SK-N-SH (cell line): ENCODE measurements around the gene BAIAP2. TPM values are rescaled to one million over a fixed set of nuclear protein-coding genes. Genes with fewer than 3 reads are reported as not detected.
A peak's percentile ranks its signal among the peaks of the same experiment; 100 is the strongest.

Experiments used
- CTCF ChIA-PET: fragments of 300-600, 350-600 bp; formaldehyde crosslinking; extraction: SDS; loops from one replicate; lab custom pipeline; 2021; lab: Yijun Ruan, JAX
- POLR2A ChIA-PET: fragments of 350-600 bp; sonication (Branson Sonifier 250); formaldehyde crosslinking; extraction: SDS; loops from one replicate; lab custom pipeline; 2020; ENCODE audit warnings: antibody characterized with exemption, inconsistent platforms; lab: Yijun Ruan, JAX
- DNase-seq: peaks from one replicate; pipeline ENCODE4 v3.0.0; 2012
- H2AFZ ChIP-seq: fragments of 200-600 bp; sonication (generic); 2 replicates; pipeline ENCODE4 v1.8.1; 2016; ENCODE audit warnings: antibody characterized with exemption, mild to moderate bottlenecking, low read depth
- H3F3A ChIP-seq: fragments of 200-600 bp; sonication (generic); replicated peaks from 2 replicates; pipeline ENCODE3; 2016; ENCODE audit warnings: antibody characterized with exemption, mild to moderate bottlenecking; ENCODE audit not compliant: insufficient read depth
- H3K27ac ChIP-seq, 2 experiments: fragments of 200-500 bp in 1 of 2; fragments of 200-600 bp in 1 of 2; sonication (Bioruptor generic) in 1 of 2; sonication (generic), shearing (Covaris generic) in 1 of 2; 2 replicates each; pipeline versions ENCODE4 v1.5.1 to v1.6.1; 2014 to 2016; ENCODE audit warnings: low read depth in 2 of 2, inconsistent platforms in 1 of 2, low read length in 1 of 2, mild to moderate bottlenecking in 1 of 2, mixed read lengths in 1 of 2
- H3K27me3 ChIP-seq: fragments of 200-600 bp; sonication (generic), shearing (Covaris generic); 2 replicates; pipeline ENCODE4 v1.6.1; 2016; ENCODE audit warnings: mixed run types; ENCODE audit not compliant: insufficient read depth
- H3K36me3 ChIP-seq, 2 experiments: fragments of 200-500 bp in 1 of 2; fragments of 200-600 bp in 1 of 2; sonication (Bioruptor generic) in 1 of 2; sonication (generic) in 1 of 2; replicated peaks in 1 of 2; 2 replicates each; pipeline versions ENCODE3 to v1.5.1; 2014 to 2016; ENCODE audit warnings: low read length in 1 of 2, mild to moderate bottlenecking in 1 of 2; ENCODE audit not compliant: insufficient read depth in 2 of 2, control insufficient read depth in 1 of 2
- H3K4me1 ChIP-seq, 2 experiments: fragments of 200-500 bp in 1 of 2; fragments of 200-600 bp in 1 of 2; sonication (Bioruptor generic) in 1 of 2; sonication (generic), shearing (Covaris generic) in 1 of 2; 2 replicates each; pipeline versions ENCODE4 v1.5.1 to v1.6.1; 2014 to 2016; ENCODE audit warnings: low read depth in 1 of 2, low read length in 1 of 2, mixed run types in 1 of 2; ENCODE audit not compliant: insufficient read depth in 2 of 2, control insufficient read depth in 1 of 2
- H3K4me2 ChIP-seq: fragments of 200-600 bp; sonication (generic), shearing (Covaris generic); 2 replicates; pipeline ENCODE4 v1.6.1; 2017; ENCODE audit warnings: mixed run types
- H3K4me3 ChIP-seq, 2 experiments: fragments of 200-500 bp in 1 of 2; fragments of 200-600 bp in 1 of 2; sonication (Bioruptor generic) in 1 of 2; sonication (generic), shearing (Covaris generic) in 1 of 2; 2 replicates each; pipeline versions ENCODE4 v1.5.1 to v1.8.1; 2014 to 2016; ENCODE audit warnings: low read depth in 2 of 2, inconsistent platforms in 1 of 2, low read length in 1 of 2, mild to moderate bottlenecking in 1 of 2, mixed read lengths in 1 of 2, moderate library complexity in 1 of 2
- H3K79me2 ChIP-seq: fragments of 200-600 bp; sonication (generic); 2 replicates; pipeline ENCODE4 v1.8.1; 2017; ENCODE audit warnings: mild to moderate bottlenecking; ENCODE audit not compliant: insufficient read depth
- H3K9ac ChIP-seq: fragments of 200-600 bp; sonication (generic); 2 replicates; pipeline ENCODE4 v1.6.1; 2017; ENCODE audit warnings: mixed run types
- H3K9me2 ChIP-seq: fragments of 200-600 bp; sonication (generic); 2 replicates; pipeline ENCODE4 v1.6.1; 2017; ENCODE audit warnings: mixed run types
- H3K9me3 ChIP-seq: fragments of 200-600 bp; sonication (generic); 2 replicates; pipeline ENCODE4 v1.6.1; 2017; ENCODE audit warnings: mixed run types, mild to moderate bottlenecking, moderate library complexity
- H4K20me1 ChIP-seq: fragments of 200-600 bp; sonication (generic); 2 replicates; pipeline ENCODE4 v1.6.1; 2017; ENCODE audit warnings: mild to moderate bottlenecking, mixed run types; ENCODE audit not compliant: insufficient read depth
- ELF1 ChIP-seq: IDR thresholded peaks from 2 replicates; pipeline ENCODE4 v1.4.0; 2012
- EP300 ChIP-seq, 2 experiments: IDR thresholded peaks; 2 replicates each; pipeline versions ENCODE4 v1.4.0 to v1.6.1; 2012; ENCODE audit warnings: borderline replicate concordance in 1 of 2, low read depth in 1 of 2, low read length in 1 of 2
- FOSL2 ChIP-seq: IDR thresholded peaks from 2 replicates; pipeline ENCODE4 v1.4.0; 2012; ENCODE audit warnings: low read depth, mild to moderate bottlenecking, moderate library complexity, borderline replicate concordance
- GABPA ChIP-seq: IDR thresholded peaks from 2 replicates; pipeline ENCODE4 v1.4.0; 2012; ENCODE audit warnings: low read depth, mild to moderate bottlenecking
- GATA2 ChIP-seq: sonication (generic); formaldehyde crosslinking; IDR thresholded peaks from 2 replicates; pipeline ENCODE4 v1.5.0; 2020; ENCODE audit warnings: mild to moderate bottlenecking, missing genetic modification reagents
- JUND ChIP-seq: IDR thresholded peaks from 2 replicates; pipeline ENCODE4 v1.4.0; 2012
- MEF2A ChIP-seq: IDR thresholded peaks from 2 replicates; pipeline ENCODE4 v1.4.0; 2012; ENCODE audit warnings: low read depth, borderline replicate concordance
- NFIC ChIP-seq: IDR thresholded peaks from 2 replicates; pipeline ENCODE4 v1.4.0; 2012; ENCODE audit warnings: borderline replicate concordance
- POLR2AphosphoS5 ChIP-seq: IDR thresholded peaks from 2 replicates; pipeline ENCODE4 v1.6.1; 2012; ENCODE audit warnings: low read depth, low read length
- RCOR1 ChIP-seq: fragments of 150-350 bp; IDR thresholded peaks from 2 replicates; pipeline ENCODE4 v1.6.1; 2017; ENCODE audit warnings: antibody characterized with exemption, low read length
- RFX5 ChIP-seq: IDR thresholded peaks from 2 replicates; pipeline ENCODE4 v1.6.1; 2012; ENCODE audit warnings: mild to moderate bottlenecking, improper control_type of control experiment, low read length
- RXRA ChIP-seq: IDR thresholded peaks from 2 replicates; pipeline ENCODE4 v1.4.0; 2012; ENCODE audit warnings: low read depth, mild to moderate bottlenecking, borderline replicate concordance
- SIN3A ChIP-seq: IDR thresholded peaks from 2 replicates; pipeline ENCODE4 v1.6.1; 2012; ENCODE audit warnings: low read depth, mild to moderate bottlenecking, low read length, moderate library complexity, borderline replicate concordance
- SMC3 ChIP-seq: IDR thresholded peaks from 2 replicates; pipeline ENCODE4 v1.6.1; 2012; ENCODE audit warnings: low read depth, low read length, improper control_type of control experiment
- TEAD4 ChIP-seq: IDR thresholded peaks from 2 replicates; pipeline ENCODE4 v1.4.0; 2012; ENCODE audit warnings: mild to moderate bottlenecking, borderline replicate concordance; ENCODE audit not compliant: insufficient read depth
- whole genome bisulfite sequencing: methylation state at CpG from one replicate; pipeline ENCODE4 v1.1.6; 2017; ENCODE audit warnings: low lambda C conversion rate; 5-methylcytosine and 5-hydroxymethylcytosine counted together
- polyA plus RNA-seq, 3 experiments: library from polyadenylated mRNA; depleted of rRNA; stranded (reverse); fragments of >200 nt; gene quantifications; 2 replicates each; pipeline ENCODE4 v1.2.3, GENCODE V29; 2012
- TF ChIP-seq, protein P1 (sequence below): IDR thresholded peaks from 2 replicates; pipeline ENCODE4 v1.4.0; 2012; ENCODE audit warnings: low read depth
- TF ChIP-seq, protein P2 (sequence below): fragments of 150-350 bp; IDR thresholded peaks from 2 replicates; pipeline ENCODE4 v1.6.1; 2017; ENCODE audit warnings: antibody characterized with exemption, low read length, low read depth, borderline replicate concordance
- TF ChIP-seq, protein P3 (sequence below): IDR thresholded peaks from 2 replicates; pipeline ENCODE4; 2012
- TF ChIP-seq, protein P4 (sequence below): fragments of 200-600 bp; sonication (generic); IDR thresholded peaks from 2 replicates; pipeline ENCODE4 v1.6.1; 2017; ENCODE audit warnings: antibody characterized with exemption, mild to moderate bottlenecking, moderate library complexity
- TF ChIP-seq, protein P5 (sequence below): fragments of 150-350 bp; IDR thresholded peaks from 2 replicates; pipeline ENCODE4 v1.6.1; 2016; ENCODE audit warnings: mild to moderate bottlenecking, low read depth, low read length

Gene BAIAP2
- polyA plus RNA-seq, 1 of the 3 experiments (the other 2 are of a cell fraction), result 19.8 TPM

DNA sequence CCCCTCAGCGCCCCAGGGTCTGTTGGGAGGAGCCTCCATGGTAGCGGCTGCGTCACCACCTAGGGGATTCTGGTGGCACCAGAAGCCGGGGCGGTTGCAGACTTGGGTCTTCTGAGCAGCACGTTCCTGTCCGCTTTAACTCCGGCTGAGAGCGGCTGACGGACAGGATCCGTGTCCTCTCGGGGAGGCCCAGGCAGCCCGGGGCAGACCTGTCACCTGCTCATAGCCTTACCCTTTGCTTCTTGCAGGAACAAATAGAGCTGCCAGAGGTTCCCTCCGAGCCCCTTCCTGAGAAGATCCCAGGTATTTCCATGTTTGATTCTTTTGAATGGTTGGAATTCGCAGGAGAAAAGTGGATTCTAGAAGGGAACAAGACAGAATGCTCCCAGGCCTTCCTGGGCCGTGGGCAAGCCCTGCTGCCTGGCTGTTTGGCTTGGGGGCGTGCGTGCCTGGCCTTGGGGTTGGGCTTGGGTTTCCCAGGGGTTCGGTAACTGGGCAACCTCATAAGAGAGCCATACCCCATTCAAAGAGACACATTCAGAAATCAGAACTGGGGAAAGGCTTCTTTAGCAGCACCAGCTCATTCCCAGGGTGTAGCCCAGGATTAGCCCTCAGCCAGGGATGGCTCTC, 36.7 kb upstream of the BAIAP2 start:
- Histone ChIP-seq H3K9me2 (no peaks in the 10 kb centered on the region), H3K4me1 (peaks cover 11 to 14% of the 10 kb centered on the region in 2 experiments; a peak in 1 of 4 replicates), H3K79me2 (peaks cover 10% of the 10 kb centered on the region; the same call in 1 of the 2 replicates), H3K27me3 (peaks cover 8% of the 10 kb centered on the region), H3K4me2 (no peak overlapping the region), H3F3A (peaks cover 16% of the 10 kb centered on the region), H3K36me3 (peaks cover 15 to 49% of the 10 kb centered on the region in 2 experiments), H3K27ac (no peak overlapping the region), H4K20me1 (peaks cover 27% of the 10 kb centered on the region), H2AFZ (no peak overlapping the region), H3K4me3 (no peak overlapping the region), H3K9me3 (no peaks in the 10 kb centered on the region), H3K9ac (no peak overlapping the region)
- ChIA-PET POLR2A (no interaction called here), CTCF (interaction anchor here (0.7 to 1.9 kb wide), 5 partner anchors 22 to 1254 kb away, joined by 3 to 9 read pairs (median 6); no protein-coding TSS in a partner anchor)
- DNase-seq, result peak; percentile 26
- TF ChIP-seq RCOR1 (no peak), NFIC (no peak), EP300 (IDR thresholded peaks at IDR 0.05; ENCODE audit: borderline replicate concordance in 1 of 2, low read depth in 1 of 2, low read length in 1 of 2) (no peak), MEF2A (no peak), FOSL2 (no peak), POLR2AphosphoS5 (no peak), RXRA (no peak), SMC3 (no peak), ELF1 (no peak), GABPA (no peak), JUND (no peak), TEAD4 (no peak), RFX5 (no peak), GATA2 (CRISPR knock-in tag) (no peak), SIN3A (no peak)
- TF ChIP-seq, protein P1, sequence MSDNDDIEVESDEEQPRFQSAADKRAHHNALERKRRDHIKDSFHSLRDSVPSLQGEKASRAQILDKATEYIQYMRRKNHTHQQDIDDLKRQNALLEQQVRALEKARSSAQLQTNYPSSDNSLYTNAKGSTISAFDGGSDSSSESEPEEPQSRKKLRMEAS, result no peak
- TF ChIP-seq, protein P2, sequence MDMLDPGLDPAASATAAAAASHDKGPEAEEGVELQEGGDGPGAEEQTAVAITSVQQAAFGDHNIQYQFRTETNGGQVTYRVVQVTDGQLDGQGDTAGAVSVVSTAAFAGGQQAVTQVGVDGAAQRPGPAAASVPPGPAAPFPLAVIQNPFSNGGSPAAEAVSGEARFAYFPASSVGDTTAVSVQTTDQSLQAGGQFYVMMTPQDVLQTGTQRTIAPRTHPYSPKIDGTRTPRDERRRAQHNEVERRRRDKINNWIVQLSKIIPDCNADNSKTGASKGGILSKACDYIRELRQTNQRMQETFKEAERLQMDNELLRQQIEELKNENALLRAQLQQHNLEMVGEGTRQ, result no peak
- TF ChIP-seq, protein P3, sequence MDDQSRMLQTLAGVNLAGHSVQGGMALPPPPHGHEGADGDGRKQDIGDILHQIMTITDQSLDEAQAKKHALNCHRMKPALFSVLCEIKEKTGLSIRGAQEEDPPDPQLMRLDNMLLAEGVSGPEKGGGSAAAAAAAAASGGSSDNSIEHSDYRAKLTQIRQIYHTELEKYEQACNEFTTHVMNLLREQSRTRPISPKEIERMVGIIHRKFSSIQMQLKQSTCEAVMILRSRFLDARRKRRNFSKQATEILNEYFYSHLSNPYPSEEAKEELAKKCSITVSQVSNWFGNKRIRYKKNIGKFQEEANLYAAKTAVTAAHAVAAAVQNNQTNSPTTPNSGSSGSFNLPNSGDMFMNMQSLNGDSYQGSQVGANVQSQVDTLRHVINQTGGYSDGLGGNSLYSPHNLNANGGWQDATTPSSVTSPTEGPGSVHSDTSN, result no peak
- TF ChIP-seq, protein P4, sequence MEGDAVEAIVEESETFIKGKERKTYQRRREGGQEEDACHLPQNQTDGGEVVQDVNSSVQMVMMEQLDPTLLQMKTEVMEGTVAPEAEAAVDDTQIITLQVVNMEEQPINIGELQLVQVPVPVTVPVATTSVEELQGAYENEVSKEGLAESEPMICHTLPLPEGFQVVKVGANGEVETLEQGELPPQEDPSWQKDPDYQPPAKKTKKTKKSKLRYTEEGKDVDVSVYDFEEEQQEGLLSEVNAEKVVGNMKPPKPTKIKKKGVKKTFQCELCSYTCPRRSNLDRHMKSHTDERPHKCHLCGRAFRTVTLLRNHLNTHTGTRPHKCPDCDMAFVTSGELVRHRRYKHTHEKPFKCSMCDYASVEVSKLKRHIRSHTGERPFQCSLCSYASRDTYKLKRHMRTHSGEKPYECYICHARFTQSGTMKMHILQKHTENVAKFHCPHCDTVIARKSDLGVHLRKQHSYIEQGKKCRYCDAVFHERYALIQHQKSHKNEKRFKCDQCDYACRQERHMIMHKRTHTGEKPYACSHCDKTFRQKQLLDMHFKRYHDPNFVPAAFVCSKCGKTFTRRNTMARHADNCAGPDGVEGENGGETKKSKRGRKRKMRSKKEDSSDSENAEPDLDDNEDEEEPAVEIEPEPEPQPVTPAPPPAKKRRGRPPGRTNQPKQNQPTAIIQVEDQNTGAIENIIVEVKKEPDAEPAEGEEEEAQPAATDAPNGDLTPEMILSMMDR, result no peak
- TF ChIP-seq, protein P5, sequence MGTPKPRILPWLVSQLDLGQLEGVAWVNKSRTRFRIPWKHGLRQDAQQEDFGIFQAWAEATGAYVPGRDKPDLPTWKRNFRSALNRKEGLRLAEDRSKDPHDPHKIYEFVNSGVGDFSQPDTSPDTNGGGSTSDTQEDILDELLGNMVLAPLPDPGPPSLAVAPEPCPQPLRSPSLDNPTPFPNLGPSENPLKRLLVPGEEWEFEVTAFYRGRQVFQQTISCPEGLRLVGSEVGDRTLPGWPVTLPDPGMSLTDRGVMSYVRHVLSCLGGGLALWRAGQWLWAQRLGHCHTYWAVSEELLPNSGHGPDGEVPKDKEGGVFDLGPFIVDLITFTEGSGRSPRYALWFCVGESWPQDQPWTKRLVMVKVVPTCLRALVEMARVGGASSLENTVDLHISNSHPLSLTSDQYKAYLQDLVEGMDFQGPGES, result no peak
- 95% methylated on average over 15 of the region's 19 CpGs for WGBS
